Testis (tissue), 2 donors: ENCODE data around the gene TUT4.

ENCODE experiments used
- CTCF ChIP-seq, 3 experiments: fragments of 450-650 bp in 2 of 3; fragments of 200-600 bp in 1 of 3; sonication (generic) in 1 of 3; IDR thresholded peaks; one replicate each; pipeline ENCODE4 v1.5.1; 2016 to 2019; ENCODE audit warnings: antibody characterized with exemption in 3 of 3, mild to moderate bottlenecking in 2 of 3, moderate library complexity in 1 of 3
- POLR2A ChIP-seq: fragments of 450-650 bp; IDR thresholded peaks from one replicate; pipeline ENCODE4 v1.6.1; 2017; ENCODE audit warnings: antibody characterized with exemption, mild to moderate bottlenecking, moderate library complexity

- TF ChIP-seq POLR2A (no peak), CTCF (IDR thresholded peaks at IDR 0.05) (no peak)
Measured at GRCh38 chr1:52435650-52436049, 117.2 kb downstream of the TUT4 start.
